ENCODE results near the gene STARD3NL.

DNA sequence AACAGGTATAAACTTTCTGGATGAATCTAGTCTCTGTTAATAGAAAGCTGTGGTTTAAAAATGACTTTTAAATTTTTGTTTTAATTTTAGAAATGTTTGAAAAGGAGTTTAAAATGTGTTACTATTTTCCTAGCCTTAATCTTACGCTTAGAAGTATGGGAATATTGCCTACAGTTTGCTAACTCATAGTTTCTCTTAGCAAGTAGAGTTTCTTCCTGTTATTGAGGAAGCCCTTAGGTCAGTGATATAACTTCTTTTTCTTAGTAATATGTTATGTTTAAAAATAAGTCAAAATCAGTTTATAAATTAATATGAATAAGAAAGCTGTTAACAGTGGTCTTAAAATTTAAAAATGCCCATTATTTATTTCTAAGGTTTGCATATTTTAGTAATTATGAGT is 3.1 kb downstream of the STARD3NL start:
- TF ChIP-seq YY1 (IDR thresholded peaks at IDR 0.05; ENCODE audit: insufficient read depth, insufficient read length), result no peak
- no peak for TF ChIP-seq ZNF274 (IDR thresholded peaks at IDR 0.05; ENCODE audit: low read depth, low read length)
- TF ChIP-seq SUZ12 (IDR thresholded peaks at IDR 0.05; ENCODE audit: extremely low read depth, insufficient read depth, insufficient read length), result no peak
